ENCODE measurements around the gene DHX40. TPM values are rescaled to one million over a fixed set of nuclear protein-coding genes. Genes with fewer than 3 reads are reported as not detected.

Gene DHX40
- polyA plus RNA-seq, 1 experiment = 19.0 TPM

GRCh38 chr17:59616253-59616920 lies 51.0 kb downstream of the DHX40 start:
- POLR2A ChIA-PET = no interaction called here
- Histone ChIP-seq H3K27me3 (ENCODE audit: control insufficient read depth, insufficient read depth, low read length) (no peaks in the 10 kb centered on the region), H3K4me3 (ENCODE audit: low read depth, low read length) (no peak overlapping the region), H3K36me3 (ENCODE audit: control insufficient read depth, insufficient read depth, low read length) (no peaks in the 10 kb centered on the region)
- TF ChIP-seq CTCF (IDR thresholded peaks at IDR 0.05; ENCODE audit: insufficient read depth, low read depth, low read length) = no peak
- CTCF ChIA-PET = interaction anchor here (0.6 kb wide), 1 partner anchor 255 kb away, joined by 3 read pairs; no protein-coding TSS in a partner anchor
- DNase-seq (ENCODE audit: low read depth) = no peak

GRCh38 chr17:59617156-59617732 lies 51.8 kb downstream of the DHX40 start:
- H3K4me3 ChIP-seq (ENCODE audit: low read depth, low read length) = no peak overlapping the region
- ChIA-PET POLR2A (no interaction called here), CTCF (no interaction called here)
- H3K36me3 ChIP-seq (ENCODE audit: control insufficient read depth, insufficient read depth, low read length) = no peaks in the 10 kb centered on the region
- DNase-seq (ENCODE audit: low read depth) = no peak
- H3K27me3 ChIP-seq (ENCODE audit: control insufficient read depth, insufficient read depth, low read length) = no peaks in the 10 kb centered on the region
- TF ChIP-seq CTCF (IDR thresholded peaks at IDR 0.05; ENCODE audit: insufficient read depth, low read depth, low read length) = no peak

GRCh38 chr17:59619035-59619297 lies 53.6 kb downstream of the DHX40 start:
- Histone ChIP-seq H3K27me3 (ENCODE audit: control insufficient read depth, insufficient read depth, low read length) (no peaks in the 10 kb centered on the region), H3K4me3 (ENCODE audit: low read depth, low read length) (peak overlapping the region; percentile 89), H3K36me3 (ENCODE audit: control insufficient read depth, insufficient read depth, low read length) (no peaks in the 10 kb centered on the region)
- ChIA-PET POLR2A (interaction anchor here (0.7 to 1.3 kb wide), 3 partner anchors 23 to 460 kb away, joined by 4 to 6 read pairs (median 5); partner anchors contain the start of genes PTRH2 and VMP1), CTCF (interaction anchor here (1.2 to 1.9 kb wide), 4 partner anchors 11 to 98 kb away, joined by 3 to 5 read pairs (median 4); no protein-coding TSS in a partner anchor)
- TF ChIP-seq CTCF (IDR thresholded peaks at IDR 0.05; ENCODE audit: insufficient read depth, low read depth, low read length) = no peak
- DNase-seq (ENCODE audit: low read depth) = no peak

GRCh38 chr17:59619298-59620063 lies 54.1 kb downstream of the DHX40 start, which contains the start of gene CLTC:
CLTC (plus strand) TSS chr17:59619895; CDS start chr17:59620132, 237 bp downstream.
- no peak for TF ChIP-seq CTCF (IDR thresholded peaks at IDR 0.05; ENCODE audit: insufficient read depth, low read depth, low read length)
- DNase-seq (ENCODE audit: low read depth) = peak; percentile 85
- peak within 1 kb of the TSS; percentile 89 for H3K4me3 ChIP-seq (ENCODE audit: low read depth, low read length)
- no peaks in the 10 kb centered on the region for H3K36me3 ChIP-seq (ENCODE audit: control insufficient read depth, insufficient read depth, low read length)
- CTCF ChIA-PET = interaction anchor here (0.6 to 1.9 kb wide), 6 partner anchors 11 to 304 kb away, joined by 3 to 5 read pairs (median 4); no protein-coding TSS in a partner anchor
- no peaks in the 10 kb centered on the region for H3K27me3 ChIP-seq (ENCODE audit: control insufficient read depth, insufficient read depth, low read length)
- POLR2A ChIA-PET = interaction anchor here (0.7 to 1.3 kb wide), 3 partner anchors 23 to 461 kb away, joined by 4 to 6 read pairs (median 5); partner anchors contain the start of genes PTRH2 and VMP1

GRCh38 chr17:59620064-59620359 lies 54.6 kb downstream of the DHX40 start:
- CTCF ChIA-PET = interaction anchor here (0.6 to 1.9 kb wide), 4 partner anchors 12 to 305 kb away, joined by 3 to 5 read pairs (median 4); no protein-coding TSS in a partner anchor
- Histone ChIP-seq H3K36me3 (ENCODE audit: control insufficient read depth, insufficient read depth, low read length) (no peaks in the 10 kb centered on the region), H3K27me3 (ENCODE audit: control insufficient read depth, insufficient read depth, low read length) (no peaks in the 10 kb centered on the region), H3K4me3 (ENCODE audit: low read depth, low read length) (peak overlapping the region; percentile 89)
- DNase-seq (ENCODE audit: low read depth) = no peak
- POLR2A ChIA-PET = interaction anchor here (1.1 kb wide), 1 partner anchor 22 kb away, joined by 5 read pairs; no protein-coding TSS in a partner anchor
- TF ChIP-seq CTCF (IDR thresholded peaks at IDR 0.05; ENCODE audit: insufficient read depth, low read depth, low read length) = no peak
